Esophagus muscularis mucosa (tissue), 4 donors: ENCODE measurements around the gene C5orf15. TPM values are rescaled to one million over a fixed set of nuclear protein-coding genes. Genes with fewer than 3 reads are reported as not detected.
"Not testable (repeated sequence)": the region's sequence is repeated elsewhere in the genome, so short reads cannot be mapped to it uniquely, and the experiment has no call there.

ENCODE experiments used
- DNase-seq: peaks from one replicate; pipeline ENCODE4 v3.0.0-alpha.2; 2017; ENCODE audit errors: extremely low spot score
- H3K27ac ChIP-seq, 4 donors: fragments of 200-600 bp; sonication (generic); replicated peaks in 1 of 4; 1 replicate in 3 of 4; 2 replicates in 1 of 4; pipeline ENCODE4 v1.5.1; 2016 to 2019; ENCODE audit warnings: mild to moderate bottlenecking in 1 of 4
- H3K27me3 ChIP-seq, 4 donors: fragments of 200-600 bp; sonication (generic); one replicate each; pipeline versions ENCODE4 v1.5.1 to v1.6.0; 2016 to 2019
- H3K36me3 ChIP-seq, 4 donors: fragments of 200-600 bp; sonication (generic); one replicate each; pipeline ENCODE4 v1.5.1; 2016 to 2019
- H3K4me1 ChIP-seq, 4 donors: fragments of 200-600 bp; sonication (generic); one replicate each; pipeline ENCODE4 v1.5.1; 2016 to 2019
- H3K4me3 ChIP-seq, 4 donors: fragments of 200-600 bp; sonication (generic); 1 replicate in 2 of 4; 2 replicates in 2 of 4; pipeline ENCODE4 v1.5.1; 2016 to 2019; ENCODE audit warnings: mild to moderate bottlenecking in 4 of 4, moderate library complexity in 1 of 4
- H3K9me3 ChIP-seq, 4 donors: fragments of 200-600 bp; sonication (generic); 1 replicate in 3 of 4; 2 replicates in 1 of 4; pipeline ENCODE4 v1.5.1; 2016 to 2019
- EP300 ChIP-seq: sonication (generic); formaldehyde crosslinking; IDR thresholded peaks from one replicate; pipeline ENCODE4 v1.6.1; 2017; ENCODE audit warnings: antibody characterized with exemption
- POLR2A ChIP-seq: fragments of 450-650 bp; IDR thresholded peaks from one replicate; pipeline ENCODE4 v1.6.1; 2017; ENCODE audit warnings: antibody characterized with exemption, moderate library complexity, mild to moderate bottlenecking, low read depth
- POLR2AphosphoS5 ChIP-seq, 2 donors: sonication (generic); formaldehyde crosslinking; IDR thresholded peaks; one replicate each; pipeline ENCODE4 v1.6.1; 2017; ENCODE audit warnings: antibody characterized with exemption in 2 of 2
- WGBS: methylation state at CpG from one replicate; pipeline ENCODE4 v1.1.5; 2018; 5-methylcytosine and 5-hydroxymethylcytosine counted together
- intact Hi-C: fragments of 100-400 bp; cut with DNase I; formaldehyde crosslinking; loops from one replicate; pipeline ENCODE4 v1.15.1; 2023
- total RNA-seq, 4 donors: library from RNA; depleted of rRNA; stranded (reverse); fragments of >200 nt; gene quantifications; one replicate each; pipeline versions ENCODE4 v1.1.0 to v1.2.1, GENCODE V29; 2016
- TF ChIP-seq, protein P1 (sequence below), 3 experiments: fragments of 200-600 bp in 2 of 3; fragments of 450-650 bp in 1 of 3; sonication (generic) in 2 of 3; IDR thresholded peaks; one replicate each; pipeline ENCODE4 v1.5.1; 2017 to 2019; ENCODE audit warnings: antibody characterized with exemption in 3 of 3, mild to moderate bottlenecking in 2 of 3, moderate library complexity in 1 of 3

The C5orf15 gene
- total RNA-seq, 4 donors from 2014 or later, result 20.3 to 26.1 (median 22.2) TPM

DNA sequence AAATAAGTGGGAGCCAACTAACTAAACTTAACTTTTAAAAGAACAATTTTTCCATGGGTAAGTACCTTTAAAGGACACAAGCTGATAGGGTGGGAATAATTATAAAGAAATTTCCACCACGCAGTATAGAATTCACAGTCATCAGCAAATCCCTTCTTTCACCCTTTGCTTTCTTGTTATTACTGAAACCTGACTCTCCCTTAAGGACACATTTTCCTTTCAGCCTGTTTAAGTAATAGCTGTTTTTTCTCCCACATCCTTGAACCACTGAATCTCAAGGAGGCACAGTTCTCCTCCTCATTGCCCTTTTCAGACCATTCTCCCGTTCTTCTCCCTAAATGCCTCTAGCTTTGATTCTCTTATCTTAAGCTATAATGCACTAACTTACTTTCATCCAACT lies 6.3 kb downstream of the C5orf15 start:
- Histone ChIP-seq H3K36me3 (peaks cover 10 to 28% (median 24%) of the 10 kb centered on the region in 4 donors), H3K9me3 (no peaks in the 10 kb centered on the region), H3K4me1 (peaks cover 9 to 32% (median 25%) of the 10 kb centered on the region in 4 donors), H3K4me3 (no peak overlapping the region), H3K27ac (no peak overlapping the region), H3K27me3 (no peaks in the 10 kb centered on the region)
- intact Hi-C loops, result no loop called here
- WGBS, result 92% methylated on average over 2 of the region's 2 CpGs
- no peak for DNase-seq
- TF ChIP-seq, protein P1, sequence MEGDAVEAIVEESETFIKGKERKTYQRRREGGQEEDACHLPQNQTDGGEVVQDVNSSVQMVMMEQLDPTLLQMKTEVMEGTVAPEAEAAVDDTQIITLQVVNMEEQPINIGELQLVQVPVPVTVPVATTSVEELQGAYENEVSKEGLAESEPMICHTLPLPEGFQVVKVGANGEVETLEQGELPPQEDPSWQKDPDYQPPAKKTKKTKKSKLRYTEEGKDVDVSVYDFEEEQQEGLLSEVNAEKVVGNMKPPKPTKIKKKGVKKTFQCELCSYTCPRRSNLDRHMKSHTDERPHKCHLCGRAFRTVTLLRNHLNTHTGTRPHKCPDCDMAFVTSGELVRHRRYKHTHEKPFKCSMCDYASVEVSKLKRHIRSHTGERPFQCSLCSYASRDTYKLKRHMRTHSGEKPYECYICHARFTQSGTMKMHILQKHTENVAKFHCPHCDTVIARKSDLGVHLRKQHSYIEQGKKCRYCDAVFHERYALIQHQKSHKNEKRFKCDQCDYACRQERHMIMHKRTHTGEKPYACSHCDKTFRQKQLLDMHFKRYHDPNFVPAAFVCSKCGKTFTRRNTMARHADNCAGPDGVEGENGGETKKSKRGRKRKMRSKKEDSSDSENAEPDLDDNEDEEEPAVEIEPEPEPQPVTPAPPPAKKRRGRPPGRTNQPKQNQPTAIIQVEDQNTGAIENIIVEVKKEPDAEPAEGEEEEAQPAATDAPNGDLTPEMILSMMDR (IDR thresholded peaks at IDR 0.05), result no peak
- no peak for TF ChIP-seq EP300
- TF ChIP-seq POLR2AphosphoS5 (IDR thresholded peaks at IDR 0.05), result no peak
- TF ChIP-seq POLR2A, result no peak

DNA sequence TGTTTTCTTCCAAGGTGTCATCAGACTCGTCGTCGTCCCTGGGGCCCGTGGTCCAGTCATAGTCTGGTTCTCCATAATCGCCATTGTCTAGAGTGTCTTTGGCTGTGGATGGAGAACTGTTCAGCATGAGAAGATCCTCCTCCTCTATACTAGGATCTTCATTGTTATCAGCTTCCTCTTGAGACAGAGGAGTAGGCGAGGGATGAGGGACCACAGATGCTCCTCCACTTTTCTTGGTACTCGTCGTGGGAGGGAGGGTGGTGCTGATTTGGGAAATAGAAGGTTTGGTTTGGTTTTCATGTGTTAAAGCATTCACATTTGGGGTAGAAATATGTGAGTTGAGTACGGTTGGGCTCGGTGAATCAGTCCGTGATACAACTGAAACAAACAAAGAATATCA lies 8.8 kb downstream of the C5orf15 start:
- Histone ChIP-seq H3K9me3 (no peaks in the 10 kb centered on the region), H3K4me3 (no peak overlapping the region), H3K36me3 (peaks cover 20 to 52% (median 44%) of the 10 kb centered on the region in 4 donors), H3K4me1 (peaks cover 2 to 15% (median 11%) of the 10 kb centered on the region in 4 donors), H3K27ac (no peak overlapping the region), H3K27me3 (no peaks in the 10 kb centered on the region)
- intact Hi-C loops, result no loop called here
- DNase-seq, result no peak
- no peak for TF ChIP-seq POLR2AphosphoS5 (IDR thresholded peaks at IDR 0.05)
- TF ChIP-seq, protein P1 (IDR thresholded peaks at IDR 0.05), result no peak
- TF ChIP-seq EP300, result no peak
- no peak for TF ChIP-seq POLR2A
- WGBS, result 89% methylated on average over 11 of the region's 11 CpGs

DNA sequence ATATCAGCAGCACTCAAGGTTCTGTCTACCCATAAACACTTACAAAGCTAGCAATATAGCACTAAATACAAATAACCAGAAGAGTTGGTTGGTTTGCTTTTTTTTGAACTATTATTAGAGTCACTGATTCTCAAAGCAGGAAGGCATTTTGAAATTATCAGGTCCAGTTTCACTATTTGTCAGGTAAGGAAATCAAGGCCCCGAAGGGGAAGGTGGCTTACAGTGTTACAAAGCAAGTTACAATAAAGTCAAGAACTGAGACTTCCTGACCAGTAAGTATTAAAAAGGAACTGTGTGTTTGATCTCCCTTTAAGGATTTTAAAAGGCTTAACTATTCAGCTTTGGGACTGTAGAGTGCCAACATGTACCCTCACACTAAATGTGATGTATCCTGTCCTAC lies 10.8 kb downstream of the C5orf15 start:
- no peaks in the 10 kb centered on the region for H3K27me3 ChIP-seq
- H3K9me3 ChIP-seq, result no peaks in the 10 kb centered on the region
- intact Hi-C loops, result no loop called here
- TF ChIP-seq POLR2AphosphoS5 (IDR thresholded peaks at IDR 0.05), result no peak
- no peak for TF ChIP-seq EP300
- TF ChIP-seq POLR2A, result no peak
- TF ChIP-seq, protein P1 (IDR thresholded peaks at IDR 0.05), result no peak
- no peak overlapping the region for H3K27ac ChIP-seq
- H3K4me1 ChIP-seq, result peaks cover 12 to 19% (median 15%) of the 10 kb centered on the region in 4 donors
- DNase-seq, result peak; percentile 7
- H3K4me3 ChIP-seq, result no peak overlapping the region
- peaks cover 20 to 53% (median 44%) of the 10 kb centered on the region in 4 donors for H3K36me3 ChIP-seq
- WGBS, result 79% methylated on average over 1 of the region's 1 CpG

DNA sequence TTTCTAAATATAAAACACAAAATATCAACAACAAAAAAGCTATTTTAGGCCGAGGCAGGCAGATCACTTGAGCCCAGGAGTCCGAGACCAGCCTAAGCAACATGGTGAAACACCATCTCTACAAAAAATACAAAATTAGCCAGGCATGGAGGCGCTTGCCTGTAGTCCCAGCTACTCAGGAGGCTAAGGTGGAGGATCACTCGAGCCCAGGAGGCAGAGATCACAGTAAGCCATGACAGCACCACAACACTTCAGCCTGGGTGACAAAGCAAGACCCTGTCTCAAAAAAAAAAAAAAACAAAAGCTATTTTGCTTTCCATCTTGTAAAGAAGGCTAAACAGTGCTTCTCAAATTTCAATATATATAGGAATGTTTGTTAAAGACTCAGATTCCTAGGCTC lies 11.3 kb downstream of the C5orf15 start:
- TF ChIP-seq POLR2AphosphoS5 (IDR thresholded peaks at IDR 0.05) (no peak), EP300 (no peak), POLR2A (no peak)
- TF ChIP-seq, protein P1 (IDR thresholded peaks at IDR 0.05), result no peak
- intact Hi-C loops, result no loop called here
- DNase-seq, result no peak
- H3K27ac ChIP-seq, result no peak overlapping the region
- no peaks in the 10 kb centered on the region for H3K9me3 ChIP-seq
- WGBS, result 88% methylated on average over 4 of the region's 4 CpGs
- peaks cover 15 to 17% (median 17%) of the 10 kb centered on the region in 4 donors for H3K4me1 ChIP-seq
- H3K27me3 ChIP-seq, result no peaks in the 10 kb centered on the region
- peaks cover 20 to 53% (median 44%) of the 10 kb centered on the region in 4 donors for H3K36me3 ChIP-seq
- H3K4me3 ChIP-seq, result no peak overlapping the region

DNA sequence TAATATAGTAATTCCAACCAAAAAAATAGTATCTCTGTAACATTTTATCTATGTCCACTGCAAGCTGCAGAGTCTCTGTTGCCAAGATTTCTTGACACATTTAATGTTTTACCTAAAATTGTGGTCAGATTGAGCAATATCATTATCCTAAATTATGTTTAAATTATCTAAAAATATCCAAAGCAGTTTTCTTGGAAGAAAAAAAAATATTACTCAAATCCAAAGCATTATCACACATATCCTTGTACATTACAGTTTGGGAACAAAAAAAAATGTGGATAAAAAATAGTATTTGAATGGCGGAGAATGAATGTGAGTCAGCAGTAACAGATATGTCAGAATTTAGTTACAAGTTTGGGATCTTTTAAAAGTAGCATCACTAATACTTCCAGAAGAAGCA lies 12.2 kb downstream of the C5orf15 start:
- 85% methylated on average over 1 of the region's 1 CpG for WGBS
- H3K27me3 ChIP-seq, intact Hi-C loops, H3K27ac ChIP-seq, DNase-seq, H3K9me3 ChIP-seq, H3K4me3 ChIP-seq: not testable (repeated sequence)
- peaks cover 20 to 53% (median 44%) of the 10 kb centered on the region in 4 donors for H3K36me3 ChIP-seq
- peaks cover 14 to 26% (median 19%) of the 10 kb centered on the region in 4 donors for H3K4me1 ChIP-seq
